Keratinocyte (primary cell): ENCODE measurements around the gene FGD2. TPM values are rescaled to one million over a fixed set of nuclear protein-coding genes. Genes with fewer than 3 reads are reported as not detected.

Experiments used
- DNase-seq: peaks from one replicate; pipeline ENCODE4 v3.0.0-alpha.2; 2011; ENCODE audit warnings: low read depth, missing footprints, low spot score
- FAIRE-seq: peaks from 2 replicates; lab custom pipeline; 2011; peaks lifted over from hg19 to GRCh38; lab: Jason Lieb, UNC
- H2AFZ ChIP-seq: 2 replicates; pipeline ENCODE4 v1.6.0; 2012; ENCODE audit warnings: low read length, control low read depth, inconsistent platforms; ENCODE audit not compliant: control insufficient read depth
- H3K27ac ChIP-seq: 2 replicates; pipeline ENCODE4 v1.5.1; 2011; ENCODE audit warnings: low read length; ENCODE audit not compliant: control insufficient read depth, insufficient read depth
- H3K27me3 ChIP-seq: 3 replicates; pipeline ENCODE4 v1.6.0; 2011; ENCODE audit warnings: low read length; ENCODE audit not compliant: control insufficient read depth, insufficient read depth; ENCODE audit errors: extremely low read depth
- H3K36me3 ChIP-seq, 2 experiments: 2 replicates in 1 of 2; 3 replicates in 1 of 2; pipeline ENCODE4 v1.5.1; 2011; ENCODE audit warnings: low read length in 2 of 2, mild to moderate bottlenecking in 1 of 2; ENCODE audit not compliant: control insufficient read depth in 2 of 2, insufficient read depth in 2 of 2; ENCODE audit errors: extremely low read depth in 1 of 2
- H3K4me1 ChIP-seq: 3 replicates; pipeline ENCODE4 v1.5.1; 2011; ENCODE audit warnings: low read length; ENCODE audit not compliant: control insufficient read depth, insufficient read depth; ENCODE audit errors: extremely low read depth
- H3K4me2 ChIP-seq: 3 replicates; pipeline ENCODE4 v1.6.0; 2011; ENCODE audit warnings: low read depth, low read length; ENCODE audit not compliant: control insufficient read depth, insufficient read depth; ENCODE audit errors: extremely low read depth
- H3K4me3 ChIP-seq, 3 experiments: fragments of 200-600 bp in 1 of 3; sonication (generic) in 1 of 3; 2 replicates in 2 of 3; 3 replicates in 1 of 3; pipeline ENCODE4 v1.5.1; 2011 to 2016; ENCODE audit warnings: low read length in 3 of 3, mild to moderate bottlenecking in 3 of 3, control low read depth in 2 of 3, inconsistent platforms in 1 of 3, low read depth in 1 of 3, mixed read lengths in 1 of 3, mixed run types in 1 of 3, moderate library complexity in 1 of 3; ENCODE audit not compliant: control insufficient read depth in 2 of 3, insufficient read depth in 2 of 3; ENCODE audit errors: extremely low read depth in 1 of 3
- H3K79me2 ChIP-seq: 2 replicates; pipeline ENCODE4 v1.6.0; 2012; ENCODE audit warnings: low read length; ENCODE audit not compliant: control insufficient read depth, insufficient read depth
- H3K9ac ChIP-seq: 3 replicates; pipeline ENCODE4 v1.6.0; 2011; ENCODE audit warnings: low read length; ENCODE audit not compliant: control insufficient read depth, insufficient read depth; ENCODE audit errors: extremely low read depth
- H3K9me1 ChIP-seq: 3 replicates; pipeline ENCODE4 v1.6.0; 2011; ENCODE audit warnings: low read length; ENCODE audit not compliant: control insufficient read depth, insufficient read depth; ENCODE audit errors: extremely low read depth
- H3K9me3 ChIP-seq: 2 replicates; pipeline ENCODE4 v1.5.1; 2012; ENCODE audit warnings: low read depth, low read length; ENCODE audit not compliant: control insufficient read depth
- H4K20me1 ChIP-seq: 3 replicates; pipeline ENCODE4 v1.6.0; 2011; ENCODE audit warnings: low read length; ENCODE audit not compliant: control insufficient read depth, insufficient read depth; ENCODE audit errors: extremely low read depth
- CTCF ChIP-seq, 3 experiments: IDR thresholded peaks in 1 of 3; conservative IDR thresholded peaks in 1 of 3; optimal IDR thresholded peaks in 1 of 3; 2 replicates in 2 of 3; 3 replicates in 1 of 3; pipeline versions ENCODE3 to v1.5.1; 2011; ENCODE audit warnings: low read length in 3 of 3, mild to moderate bottlenecking in 3 of 3, moderate library complexity in 2 of 3, control low read depth in 1 of 3, inconsistent platforms in 1 of 3; ENCODE audit not compliant: insufficient read depth in 2 of 3; ENCODE audit errors: extremely low read depth in 1 of 3
- EZH2 ChIP-seq: IDR thresholded peaks from one replicate; pipeline ENCODE4 v1.6.1; 2012; ENCODE audit warnings: inconsistent platforms, mild to moderate bottlenecking, low read length, moderate library complexity
- dilution Hi-C: fragments of 300-500 bp; cut with MboI; formaldehyde crosslinking; loops from one replicate; pipeline ENCODE4 v1.7.0; 2020; ENCODE audit warnings: low sequenced_read_pairs; ENCODE audit not compliant: extremely low pct_ligation_motif_present
- polyA plus RNA-seq, 5 experiments: library from polyadenylated mRNA; depleted of rRNA in 3 of 5; stranded (reverse) in 3 of 5; stranded (forward) in 1 of 5; unstranded in 1 of 5; fragments of >200 nt; gene quantifications; 1 replicate in 1 of 5; 2 replicates in 3 of 5; 3 replicates in 1 of 5; pipeline versions ENCODE4 v1.2.1 to v1.2.3, GENCODE V29; 2011 to 2012; ENCODE audit warnings: missing spikeins in 2 of 5, low read depth in 1 of 5, low replicate concordance in 1 of 5

Gene FGD2
- polyA plus RNA-seq, 1 donor (not counting 4 experiments of a cell fraction or from before 2014, with no cell fraction given) = 0.03 TPM

DNA sequence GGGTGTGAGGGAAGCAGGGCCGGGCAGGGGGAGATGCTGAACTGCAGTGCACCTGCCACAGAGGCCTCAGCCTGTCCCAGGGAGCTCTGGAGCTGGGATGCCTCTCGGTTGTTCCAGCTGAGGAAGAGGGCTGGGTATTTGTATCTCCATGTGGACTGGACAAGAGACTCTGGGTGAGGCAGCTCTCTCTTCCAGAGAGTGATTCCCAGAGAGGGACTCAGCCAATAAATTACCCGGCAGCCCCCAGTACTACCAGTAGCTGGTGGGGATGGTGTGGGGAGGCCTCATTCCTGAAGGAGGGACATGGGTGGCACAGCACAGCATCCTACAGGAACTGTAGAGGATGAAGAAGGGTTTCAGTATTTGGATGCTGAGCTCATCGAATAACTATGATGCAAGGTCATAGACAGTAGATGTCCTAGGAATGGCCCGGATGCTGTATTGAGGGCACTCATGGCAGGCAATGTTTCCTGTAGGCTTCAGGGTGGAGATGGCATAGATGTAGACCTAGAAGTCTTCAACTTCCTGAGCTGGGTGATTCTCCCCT lies 1.4 kb downstream of the FGD2 start:
- H3K4me3 ChIP-seq = no peak overlapping the region
- no peak for FAIRE-seq

DNA sequence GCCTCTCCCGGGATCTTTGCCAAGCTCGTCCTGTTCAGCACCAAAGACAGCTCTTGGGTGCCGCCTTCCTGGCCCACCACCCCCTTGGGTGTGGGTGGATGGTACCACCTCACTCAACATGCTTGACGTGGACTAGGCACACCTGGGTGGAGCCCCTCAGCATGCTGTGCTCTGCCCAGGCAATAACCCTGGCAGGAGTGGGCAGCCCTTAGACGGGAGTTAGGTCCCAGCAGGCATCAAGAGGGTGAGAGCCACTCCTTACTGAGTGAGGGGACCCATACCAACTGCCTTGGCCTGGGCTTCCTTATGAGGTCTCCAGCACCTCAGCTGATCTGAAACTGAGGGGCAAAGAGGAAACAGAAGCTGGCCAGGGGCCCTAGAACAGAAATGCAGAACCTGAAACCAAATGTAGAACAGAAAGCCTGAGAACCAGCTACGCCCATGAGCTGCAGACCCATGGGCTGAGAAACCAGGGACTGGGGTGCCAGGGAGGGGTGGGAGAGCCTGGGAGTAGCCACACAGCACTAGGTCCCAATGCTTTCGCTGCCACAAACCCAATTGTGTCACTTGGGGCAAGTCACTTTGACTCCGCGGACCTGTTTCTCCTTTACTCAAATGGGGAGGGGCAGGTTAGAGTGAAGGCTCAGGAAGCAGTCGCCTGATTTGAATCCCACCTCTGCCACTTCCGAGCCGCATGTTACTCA lies 2.0 kb downstream of the FGD2 start:
- H3K4me1 ChIP-seq = peaks cover 6% of the 10 kb centered on the region
- FAIRE-seq (no peak), DNase-seq (no peak)
- no peak overlapping the region for H3K4me3 ChIP-seq
- H3K27ac ChIP-seq = no peak overlapping the region
- H3K36me3 ChIP-seq = no peaks in the 10 kb centered on the region
- H3K79me2 ChIP-seq = no peaks in the 10 kb centered on the region
- no peaks in the 10 kb centered on the region for H3K9me3 ChIP-seq
- no peak overlapping the region for H3K4me2 ChIP-seq
- TF ChIP-seq CTCF (optimal IDR thresholded peaks at IDR 0.05 in 1 of 3, IDR thresholded peaks at IDR 0.05 in 1 of 3, conservative IDR thresholded peaks at IDR 0.05 in 1 of 3; ENCODE audit: extremely low read depth in 1 of 3, insufficient read depth in 2 of 3, low read length in 3 of 3) (no peak), EZH2 (no peak)
- no peaks in the 10 kb centered on the region for H4K20me1 ChIP-seq
- no peak overlapping the region for H2AFZ ChIP-seq
- dilution Hi-C loops = no loop called here
- no peaks in the 10 kb centered on the region for H3K9me1 ChIP-seq
- no peak overlapping the region for H3K9ac ChIP-seq
- peaks cover 12% of the 10 kb centered on the region for H3K27me3 ChIP-seq

More for the DNA sequence above, 1.4 kb downstream of the FGD2 start:
- Histone ChIP-seq H2AFZ (no peak overlapping the region), H3K4me1 (peaks cover 6% of the 10 kb centered on the region), H3K27me3 (peaks cover 18% of the 10 kb centered on the region), H3K9ac (no peak overlapping the region), H3K79me2 (no peaks in the 10 kb centered on the region), H3K9me1 (no peaks in the 10 kb centered on the region), H3K9me3 (no peaks in the 10 kb centered on the region), H3K4me2 (no peak overlapping the region), H3K27ac (no peak overlapping the region), H4K20me1 (no peaks in the 10 kb centered on the region), H3K36me3 (no peaks in the 10 kb centered on the region)
- no peak for DNase-seq
- TF ChIP-seq CTCF (optimal IDR thresholded peaks at IDR 0.05 in 1 of 3, IDR thresholded peaks at IDR 0.05 in 1 of 3, conservative IDR thresholded peaks at IDR 0.05 in 1 of 3; ENCODE audit: extremely low read depth in 1 of 3, insufficient read depth in 2 of 3, low read length in 3 of 3) (no peak), EZH2 (no peak)
- dilution Hi-C loops = no loop called here
